Activated CD8-positive, alpha-beta memory T cell treated with anti-CD3 and anti-CD28 coated beads, Interleukin-2, amount 50 U/mL, for 1 hour (primary cell): ENCODE measurements around the gene SLC30A7.
"Not testable (repeated sequence)": the region's sequence is repeated elsewhere in the genome, so short reads cannot be mapped to it uniquely, and the experiment has no call there.

Experiments
- DNase-seq: peaks from one replicate; pipeline ENCODE4 v3.0.0-alpha.2; 2020; ENCODE audit errors: extremely low read depth

The SLC30A7 gene

GRCh38 chr1:100891380-100891779, 4.5 kb upstream of the SLC30A7 start:
- no peak for DNase-seq

- no peak for DNase-seq
These were observed 3.3 kb upstream of the SLC30A7 start for GRCh38 chr1:100892554-100892953.

- DNase-seq, result no peak
These were observed 2.2 kb upstream of the SLC30A7 start for GRCh38 chr1:100893718-100894117.

GRCh38 chr1:100894603-100895539, 1.0 kb upstream of the SLC30A7 start, which contains the start of gene EXTL2:
EXTL2 (minus strand) TSS chr1:100894842; CDS start chr1:100888757, 6,085 bp downstream.
- DNase-seq, result peak; percentile 17

- DNase-seq, result peak; percentile 40
These were observed 642 bp downstream of the SLC30A7 start for GRCh38 chr1:100896481-100896982.

- no peak for DNase-seq
These were observed 6.5 kb downstream of the SLC30A7 start for GRCh38 chr1:100902365-100902764.

GRCh38 chr1:100903777-100904176, 7.9 kb downstream of the SLC30A7 start:
- no peak for DNase-seq

GRCh38 chr1:100904528-100904927, 8.6 kb downstream of the SLC30A7 start:
- DNase-seq, result no peak

GRCh38 chr1:100905181-100905580, 9.3 kb downstream of the SLC30A7 start:
- DNase-seq, result no peak

GRCh38 chr1:100907887-100908286, 12.0 kb downstream of the SLC30A7 start:
- no peak for DNase-seq

- no peak for DNase-seq
These were observed 13.1 kb downstream of the SLC30A7 start for GRCh38 chr1:100909018-100909417.

- no peak for DNase-seq
These were observed 16.1 kb downstream of the SLC30A7 start for GRCh38 chr1:100912019-100912418.

- DNase-seq, result no peak
These were observed 25.3 kb downstream of the SLC30A7 start for GRCh38 chr1:100921110-100921706.

- no peak for DNase-seq
These were observed 28.3 kb downstream of the SLC30A7 start for GRCh38 chr1:100924212-100924611.

GRCh38 chr1:100924991-100925390, 29.1 kb downstream of the SLC30A7 start:
- DNase-seq, result no peak

GRCh38 chr1:100926240-100926639, 30.4 kb downstream of the SLC30A7 start:
- no peak for DNase-seq

DNA sequence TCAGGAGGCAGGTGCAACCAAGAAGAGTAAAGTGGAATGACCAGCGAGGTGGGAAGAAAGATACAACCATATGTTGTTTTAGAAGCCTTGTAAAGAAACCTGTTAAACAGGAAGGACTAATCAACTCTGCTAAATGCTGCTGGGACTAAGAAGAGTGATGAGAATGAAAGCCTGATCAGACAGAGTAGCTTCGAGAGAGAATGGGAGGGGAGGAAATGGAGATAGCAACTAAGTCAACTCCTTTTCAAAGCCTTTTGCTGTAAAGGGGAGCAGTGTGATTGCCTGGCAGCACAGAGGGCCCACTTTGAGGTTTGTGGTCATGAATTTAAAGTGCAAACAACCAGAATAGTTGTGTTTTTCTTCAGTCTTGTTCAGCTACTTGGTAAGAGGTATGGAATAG, 31.4 kb downstream of the SLC30A7 start:
- DNase-seq, result peak; percentile 35

GRCh38 chr1:100928128-100928527, 32.2 kb downstream of the SLC30A7 start:
- DNase-seq, result no peak

DNA sequence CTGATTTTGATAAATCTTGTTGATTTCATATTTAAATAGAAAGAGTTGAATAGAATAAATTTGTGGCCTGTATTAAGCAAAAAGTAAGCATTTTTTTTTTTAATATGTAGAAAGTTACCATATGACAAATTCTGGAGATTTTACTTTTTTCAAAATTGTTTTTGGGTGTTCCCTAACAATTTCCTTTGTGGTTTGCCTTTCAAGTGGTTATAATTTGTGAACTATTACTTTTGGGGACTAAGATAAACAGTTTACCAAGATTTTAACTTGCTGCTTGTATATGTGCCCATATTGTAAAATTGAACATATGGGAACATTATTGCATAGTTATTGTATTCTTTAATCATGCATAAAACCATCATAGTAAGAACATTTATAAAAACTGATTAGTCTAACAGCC, 34.6 kb downstream of the SLC30A7 start:
- no peak for DNase-seq

GRCh38 chr1:100931716-100932115, 35.8 kb downstream of the SLC30A7 start:
- no peak for DNase-seq

DNA sequence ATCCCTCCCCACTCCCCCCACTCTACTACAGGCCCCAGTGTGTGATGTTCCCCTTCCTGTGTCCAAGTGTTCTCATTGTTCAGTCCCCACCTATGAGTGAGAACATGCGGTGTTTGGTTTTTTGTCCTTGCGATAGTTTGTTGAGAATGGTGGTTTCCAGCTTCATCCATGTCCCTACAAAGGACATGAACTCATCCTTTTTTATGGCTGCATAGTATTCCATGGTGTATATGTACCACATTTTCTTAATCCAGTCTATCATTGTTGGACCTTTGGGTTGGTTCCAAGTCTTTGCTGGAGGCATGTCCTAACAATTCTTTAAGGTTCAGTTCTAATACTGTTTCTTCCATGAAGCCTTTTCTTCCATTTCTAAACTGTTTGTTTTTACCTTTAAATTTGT, 37.7 kb downstream of the SLC30A7 start:
- DNase-seq, result not testable (repeated sequence)

DNA sequence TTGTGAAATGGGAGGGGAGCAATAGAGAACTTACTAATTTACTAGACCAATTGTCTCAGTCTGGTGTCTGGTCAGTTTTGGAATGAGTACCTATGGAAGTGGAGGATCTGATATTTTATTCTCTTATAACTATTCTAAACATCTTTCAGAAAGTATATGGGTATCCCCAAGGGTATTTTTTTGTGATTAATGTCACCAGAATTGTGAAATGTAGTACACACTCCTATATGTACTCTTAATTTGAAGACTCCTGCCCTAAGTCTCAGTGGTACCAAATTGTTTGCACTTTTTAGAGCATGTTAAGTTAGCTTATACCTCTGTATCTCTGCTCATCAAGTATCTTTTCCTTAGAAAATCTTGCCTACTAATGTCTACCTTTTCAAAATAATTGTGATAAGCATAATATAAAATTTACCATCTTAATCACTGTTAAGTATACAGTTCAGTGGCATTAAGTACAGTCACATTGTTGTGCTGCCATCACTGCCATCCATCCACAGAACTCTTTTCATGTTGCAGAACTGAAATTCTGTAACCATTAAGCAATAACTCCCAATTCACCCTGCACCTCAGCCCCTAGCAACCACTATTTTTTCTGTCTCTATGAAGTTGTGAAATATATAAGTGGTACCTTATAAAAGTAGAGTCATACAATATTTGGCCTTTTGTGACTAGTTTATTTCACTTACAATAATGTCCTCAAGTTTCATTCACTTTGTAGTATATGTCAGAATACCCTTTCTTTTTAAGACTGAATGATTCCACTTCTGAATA, 40.5 kb downstream of the SLC30A7 start:
- DNase-seq, result no peak
